Naive B cell (primary cell): ENCODE results near the gene TP73. TPM values are rescaled to one million over a fixed set of nuclear protein-coding genes. Genes with fewer than 3 reads are reported as not detected.

ENCODE experiments used
- ATAC-seq, 2 donors: fragments of 150-1000 bp; cut with Tn5 transposase; 2 replicates each; pipeline ENCODE4 v1.10.0; 2021; ENCODE audit warnings: low read depth in 2 of 2, mild to moderate bottlenecking in 2 of 2, moderate library complexity in 2 of 2
- DNase-seq: peaks from one replicate; pipeline ENCODE4 v3.0.0; 2022
- H3K27ac Mint-ChIP-seq, 6 donors: one replicate each; pipeline ENCODE4 v1.8.0; 2020 to 2022; ENCODE audit warnings: mild to moderate bottlenecking in 6 of 6, mixed read lengths in 6 of 6, moderate library complexity in 5 of 6, inconsistent platforms in 2 of 6
- H3K27me3 Mint-ChIP-seq, 3 donors: one replicate each; pipeline ENCODE4 v1.8.0; 2021 to 2022; ENCODE audit warnings: mixed read lengths in 3 of 3, mild to moderate bottlenecking in 1 of 3
- H3K36me3 Mint-ChIP-seq, 2 donors: one replicate each; pipeline ENCODE4 v1.8.0; 2020 to 2022; ENCODE audit warnings: mixed read lengths in 2 of 2, inconsistent platforms in 1 of 2, mild to moderate bottlenecking in 1 of 2
- H3K4me1 Mint-ChIP-seq, 3 donors: one replicate each; pipeline ENCODE4 v1.8.0; 2020 to 2022; ENCODE audit warnings: mixed read lengths in 3 of 3, inconsistent platforms in 1 of 3, mild to moderate bottlenecking in 1 of 3, moderate library complexity in 1 of 3
- H3K4me3 Mint-ChIP-seq, 8 donors: one replicate each; pipeline ENCODE4 v1.8.0; 2020 to 2022; ENCODE audit warnings: mild to moderate bottlenecking in 8 of 8, mixed read lengths in 8 of 8, moderate library complexity in 8 of 8, inconsistent platforms in 2 of 8
- H3K9me3 Mint-ChIP-seq, 7 donors: one replicate each; pipeline ENCODE4 v1.8.0; 2020 to 2022; ENCODE audit warnings: mixed read lengths in 7 of 7, mild to moderate bottlenecking in 5 of 7, inconsistent platforms in 2 of 7, moderate library complexity in 1 of 7
- polyA plus RNA-seq, 6 donors: library from polyadenylated mRNA; unstranded; fragments of 300-500 nt; fragmentation: Illumina TruSeq; gene quantifications; one replicate each; pipeline ENCODE4 v1.2.3, GENCODE V29; 2021; ENCODE audit warnings: low read depth in 6 of 6

TP73 gene
- polyA plus RNA-seq, 6 donors from 2014 or later = not detected

GRCh38 chr1:3772715-3773571 lies 120.6 kb downstream of the TP73 start, which contains the start of gene SMIM1:
SMIM1 (plus strand) TSS chr1:3772749; CDS start chr1:3775374, 2,625 bp downstream.
- Mint-ChIP-seq H3K27me3 (peaks cover 0 to under 1% (median 0%) of the 10 kb centered on the region in 3 donors), H3K27ac (peak within 1 kb of the TSS in 3 of 6 donors; percentile 26 to 71 (median 37)), H3K9me3 (no peaks in the 10 kb centered on the region), H3K4me1 (peaks cover 17 to 34% (median 28%) of the 10 kb centered on the region in 3 donors), H3K36me3 (no peaks in the 10 kb centered on the region), H3K4me3 (peak within 1 kb of the TSS; percentile 74 to 89 (median 80))
- DNase-seq = no peak
- no peak for ATAC-seq

DNA sequence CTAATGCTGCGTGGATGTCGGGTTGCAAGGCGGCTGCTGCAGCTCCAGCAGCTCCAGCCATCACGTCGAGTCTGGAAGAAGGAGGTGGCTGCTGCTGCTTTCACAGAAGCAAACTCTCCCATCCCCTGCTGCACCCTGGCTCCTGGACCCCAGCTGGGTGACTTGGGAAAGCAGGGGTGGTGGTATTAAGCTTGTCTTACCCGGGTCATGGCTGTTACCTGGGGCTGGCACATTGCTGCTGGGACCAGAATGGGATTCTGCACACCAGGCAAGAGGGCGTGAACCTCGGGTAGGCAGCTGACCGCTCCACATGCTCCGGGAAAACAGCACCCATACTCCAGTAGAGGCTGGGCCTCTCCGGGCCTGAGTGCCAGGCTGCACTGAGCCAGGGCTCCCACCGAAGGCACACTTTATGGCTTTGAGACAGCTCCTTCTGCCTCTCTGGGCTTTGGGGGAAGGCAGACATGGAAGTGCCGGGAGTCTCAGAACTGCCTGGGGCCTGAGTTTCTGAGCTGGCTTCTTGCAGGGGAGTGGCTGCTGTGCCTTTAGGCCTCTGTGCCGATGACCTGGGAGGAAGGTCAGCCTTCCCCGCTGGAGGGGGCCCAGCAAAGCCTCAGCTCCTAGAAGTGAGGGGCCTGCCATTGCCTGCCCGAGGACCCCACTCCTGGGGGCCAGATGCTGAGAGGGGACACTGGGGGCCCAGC lies 121.4 kb downstream of the TP73 start:
- H3K4me3 Mint-ChIP-seq = peak overlapping the region in 7 of 8 donors; percentile 8 to 85 (median 75)
- no peak overlapping the region for H3K27ac Mint-ChIP-seq
- no peaks in the 10 kb centered on the region for H3K27me3 Mint-ChIP-seq
- H3K9me3 Mint-ChIP-seq = no peaks in the 10 kb centered on the region
- ATAC-seq = no peak
- H3K4me1 Mint-ChIP-seq = peaks cover 17 to 34% (median 28%) of the 10 kb centered on the region in 3 donors
- no peaks in the 10 kb centered on the region for H3K36me3 Mint-ChIP-seq
- DNase-seq = no peak

DNA sequence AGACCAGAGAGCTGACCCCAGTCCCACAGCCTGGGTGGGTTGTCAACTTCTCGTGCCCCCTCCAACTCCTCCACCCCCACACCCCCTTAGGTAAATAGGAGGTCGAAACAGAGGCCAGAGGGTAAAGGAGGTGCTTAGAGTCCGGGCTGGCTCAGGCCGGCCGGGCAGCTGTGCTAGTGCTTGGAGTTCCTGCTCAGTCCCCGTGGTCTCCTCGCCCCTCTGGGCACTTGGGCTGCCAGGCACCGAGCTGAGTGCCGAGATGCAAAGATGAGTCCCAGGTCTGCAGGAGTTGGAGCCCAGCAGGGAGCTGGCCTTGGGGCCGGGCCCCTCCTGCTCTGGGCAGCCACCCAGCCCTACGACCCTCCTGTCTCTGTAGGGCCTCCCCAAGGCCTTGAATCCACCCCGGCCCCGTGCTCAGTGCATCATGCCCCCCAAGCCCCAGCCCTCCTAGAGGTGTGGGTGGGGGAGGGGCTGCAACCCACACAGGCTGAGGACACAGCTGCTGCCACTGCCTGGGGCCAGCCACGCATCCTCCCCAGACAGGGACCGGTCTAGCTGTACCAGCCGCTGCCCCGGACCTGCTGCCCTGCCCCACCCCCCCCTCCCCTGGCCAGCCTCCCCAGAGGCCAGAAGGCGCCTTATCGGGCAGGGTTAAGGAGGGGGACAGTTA lies 122.1 kb downstream of the TP73 start:
- peak overlapping the region in 1 of 8 donors; percentile 22 for H3K4me3 Mint-ChIP-seq
- peaks cover 17 to 34% (median 28%) of the 10 kb centered on the region in 3 donors for H3K4me1 Mint-ChIP-seq
- ATAC-seq = no peak
- no peaks in the 10 kb centered on the region for H3K27me3 Mint-ChIP-seq
- H3K27ac Mint-ChIP-seq = no peak overlapping the region
- H3K9me3 Mint-ChIP-seq = no peaks in the 10 kb centered on the region
- no peak for DNase-seq
- H3K36me3 Mint-ChIP-seq = no peaks in the 10 kb centered on the region

DNA sequence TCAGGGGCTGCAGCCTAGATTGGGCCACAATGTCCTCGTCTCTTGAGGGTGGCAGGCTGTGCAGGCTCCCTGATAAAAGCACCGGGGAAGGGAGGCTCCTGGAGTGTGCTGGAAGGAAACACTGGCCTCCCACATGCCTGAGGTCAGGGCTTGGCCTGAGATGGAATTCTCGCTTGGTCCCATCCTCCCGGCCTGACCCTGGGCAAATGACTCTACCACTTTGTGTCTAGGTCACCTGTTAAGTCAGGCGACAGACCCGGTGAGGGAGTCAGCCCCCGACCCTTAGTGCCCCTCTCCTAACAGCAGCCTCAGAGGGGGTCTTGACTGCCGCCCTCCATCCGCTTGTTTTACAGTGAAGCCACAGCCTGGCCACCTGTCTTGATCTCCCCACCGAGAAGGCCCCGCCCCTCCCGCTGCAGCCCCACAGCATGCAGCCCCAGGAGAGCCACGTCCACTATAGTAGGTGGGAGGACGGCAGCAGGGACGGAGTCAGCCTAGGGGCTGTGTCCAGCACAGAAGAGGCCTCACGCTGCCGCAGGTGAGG lies 122.7 kb downstream of the TP73 start:
- Mint-ChIP-seq H3K27ac (peak overlapping the region in 3 of 6 donors; percentile 20 to 33 (median 30)), H3K9me3 (no peaks in the 10 kb centered on the region), H3K27me3 (no peaks in the 10 kb centered on the region), H3K4me1 (peaks cover 17 to 34% (median 28%) of the 10 kb centered on the region in 3 donors), H3K36me3 (peaks cover 3 to 4% of the 10 kb centered on the region in 2 donors), H3K4me3 (peak overlapping the region in 4 of 8 donors; percentile 31 to 66 (median 34))
- no peak for DNase-seq
- ATAC-seq = no peak

GRCh38 chr1:3775490-3776230 lies 123.3 kb downstream of the TP73 start:
- peaks cover 9 to 10% of the 10 kb centered on the region in 2 donors for H3K36me3 Mint-ChIP-seq
- DNase-seq = peak; percentile 26
- peak; percentile 13 to 20 for ATAC-seq
- peak overlapping the region in 2 of 8 donors; percentile 39 to 66 for H3K4me3 Mint-ChIP-seq
- no peaks in the 10 kb centered on the region for H3K27me3 Mint-ChIP-seq
- H3K4me1 Mint-ChIP-seq = peaks cover 15 to 34% (median 24%) of the 10 kb centered on the region in 3 donors
- peak overlapping the region in 1 of 6 donors; percentile 41 for H3K27ac Mint-ChIP-seq
- H3K9me3 Mint-ChIP-seq = no peaks in the 10 kb centered on the region

DNA sequence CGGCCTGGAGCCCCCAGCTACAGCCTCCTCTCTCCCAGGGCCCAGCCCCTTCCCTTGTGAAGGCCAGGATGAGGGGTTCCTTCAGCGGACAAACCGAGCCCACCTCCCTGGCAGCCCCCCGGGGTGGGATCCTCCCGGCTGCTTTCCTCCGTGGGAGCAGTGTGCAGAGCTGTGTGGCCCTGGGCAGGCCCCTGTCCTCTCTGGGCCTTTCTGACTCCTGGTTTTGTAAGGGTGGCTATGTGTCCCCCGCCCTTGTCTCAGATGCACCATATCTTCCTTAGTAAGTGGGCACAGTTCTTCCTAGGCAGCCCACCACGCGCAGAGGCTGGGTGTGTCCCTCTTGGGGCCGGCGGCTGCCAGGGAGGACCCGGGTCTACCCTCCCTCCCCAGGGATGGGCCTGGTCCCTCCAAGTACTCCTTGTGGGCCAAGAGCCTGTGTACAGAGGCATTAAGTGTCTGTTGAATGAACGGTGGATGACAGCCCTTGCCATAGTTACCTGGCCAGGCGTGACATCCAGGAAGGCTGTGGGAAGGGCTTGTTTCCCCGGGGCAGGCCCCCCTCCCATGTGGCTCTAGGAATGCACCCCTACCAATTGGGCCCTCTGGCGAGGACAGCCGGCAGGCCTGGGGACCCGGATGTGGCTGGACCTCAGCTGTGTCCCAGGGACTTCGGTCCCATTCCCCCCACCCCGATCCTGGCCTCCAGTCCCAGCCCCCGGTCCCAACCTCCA lies 124.1 kb downstream of the TP73 start:
- Mint-ChIP-seq H3K36me3 (peaks cover 9 to 10% of the 10 kb centered on the region in 2 donors), H3K4me1 (peaks cover 13 to 33% (median 18%) of the 10 kb centered on the region in 3 donors), H3K27ac (no peak overlapping the region), H3K4me3 (peak overlapping the region in 1 of 8 donors; percentile 54), H3K9me3 (no peaks in the 10 kb centered on the region), H3K27me3 (no peaks in the 10 kb centered on the region)
- no peak for DNase-seq
- no peak for ATAC-seq

DNA sequence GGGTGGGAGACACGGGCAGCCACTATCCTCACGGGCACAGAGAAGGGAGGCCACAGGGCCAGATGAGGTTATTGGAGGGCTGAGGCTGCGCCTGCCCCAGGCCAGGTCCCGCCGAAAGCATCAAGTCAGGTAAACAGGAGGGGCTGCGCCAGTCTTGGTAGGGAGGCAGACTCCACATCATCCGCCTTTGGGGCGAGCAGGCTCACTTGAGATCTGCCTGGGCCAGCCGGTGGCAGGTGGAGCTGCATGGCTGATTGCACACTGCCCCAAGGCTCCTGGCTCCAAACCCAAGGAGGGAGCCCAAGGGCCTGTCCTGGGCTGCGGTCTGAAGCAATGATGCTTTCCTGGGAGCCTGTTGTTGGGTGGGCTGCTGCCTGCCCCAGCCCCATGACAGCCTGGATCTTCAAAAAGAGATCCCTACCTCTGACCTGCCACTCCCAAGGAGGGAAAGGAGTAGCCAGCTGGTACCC lies 124.8 kb downstream of the TP73 start:
- no peak overlapping the region for H3K4me3 Mint-ChIP-seq
- H3K27me3 Mint-ChIP-seq = no peaks in the 10 kb centered on the region
- peak overlapping the region in 1 of 6 donors; percentile 68 for H3K27ac Mint-ChIP-seq
- peaks cover 9 to 10% of the 10 kb centered on the region in 2 donors for H3K36me3 Mint-ChIP-seq
- ATAC-seq (no peak), DNase-seq (no peak)
- peaks cover 8 to 28% (median 13%) of the 10 kb centered on the region in 3 donors for H3K4me1 Mint-ChIP-seq
- H3K9me3 Mint-ChIP-seq = no peaks in the 10 kb centered on the region

GRCh38 chr1:3777647-3778589 lies 125.6 kb downstream of the TP73 start:
- no peak for DNase-seq
- Mint-ChIP-seq H3K4me1 (peaks cover 8 to 28% (median 13%) of the 10 kb centered on the region in 3 donors), H3K27ac (no peak overlapping the region), H3K4me3 (no peak overlapping the region), H3K9me3 (no peaks in the 10 kb centered on the region), H3K27me3 (no peaks in the 10 kb centered on the region), H3K36me3 (peaks cover 9 to 10% of the 10 kb centered on the region in 2 donors)
- ATAC-seq = no peak

GRCh38 chr1:3778590-3779264 lies 126.4 kb downstream of the TP73 start:
- peak overlapping the region in 1 of 6 donors; percentile 41 for H3K27ac Mint-ChIP-seq
- H3K9me3 Mint-ChIP-seq = no peaks in the 10 kb centered on the region
- DNase-seq (no peak), ATAC-seq (no peak)
- peaks cover 8 to 22% (median 10%) of the 10 kb centered on the region in 3 donors for H3K4me1 Mint-ChIP-seq
- no peak overlapping the region for H3K4me3 Mint-ChIP-seq
- H3K27me3 Mint-ChIP-seq = no peaks in the 10 kb centered on the region
- peaks cover 9 to 10% of the 10 kb centered on the region in 2 donors for H3K36me3 Mint-ChIP-seq

GRCh38 chr1:3779265-3779911 lies 127.1 kb downstream of the TP73 start:
- H3K9me3 Mint-ChIP-seq = no peaks in the 10 kb centered on the region
- H3K4me1 Mint-ChIP-seq = peaks cover 8 to 22% (median 10%) of the 10 kb centered on the region in 3 donors
- peaks cover 9 to 10% of the 10 kb centered on the region in 2 donors for H3K36me3 Mint-ChIP-seq
- H3K27me3 Mint-ChIP-seq = no peaks in the 10 kb centered on the region
- DNase-seq (no peak), ATAC-seq (no peak)
- no peak overlapping the region for H3K4me3 Mint-ChIP-seq
- peak overlapping the region in 2 of 6 donors; percentile 13 to 59 for H3K27ac Mint-ChIP-seq
